Measurements from ENCODE around the gene CGNL1.

Gene CGNL1

GRCh38 chr15:57388464-57388863, 12.2 kb downstream of the CGNL1 start:
- DNase-seq (ENCODE audit: extremely low read depth, low read depth): no peak
- H3K4me3 ChIP-seq (replicated peaks; ENCODE audit: low read depth, low read length): no peak overlapping the region

GRCh38 chr15:57389991-57390390, 13.7 kb downstream of the CGNL1 start:
- DNase-seq (ENCODE audit: extremely low read depth, low read depth): no peak
- no peak overlapping the region for H3K4me3 ChIP-seq (replicated peaks; ENCODE audit: low read depth, low read length)
- no peak for TF ChIP-seq CTCF (IDR thresholded peaks at IDR 0.05; ENCODE audit: low read depth, low read length, missing control alignments)

More at GRCh38 chr15:57388464-57388863, 12.2 kb downstream of the CGNL1 start:
- TF ChIP-seq CTCF (IDR thresholded peaks at IDR 0.05; ENCODE audit: low read depth, low read length, missing control alignments): no peak

- H3K4me3 ChIP-seq (replicated peaks; ENCODE audit: low read depth, low read length): no peak overlapping the region
- DNase-seq (ENCODE audit: extremely low read depth, low read depth): no peak
- TF ChIP-seq CTCF (IDR thresholded peaks at IDR 0.05; ENCODE audit: low read depth, low read length, missing control alignments): no peak
Measured at GRCh38 chr15:57390583-57390982, 14.3 kb downstream of the CGNL1 start.

GRCh38 chr15:57391537-57391936, 15.2 kb downstream of the CGNL1 start:
- DNase-seq (ENCODE audit: extremely low read depth, low read depth): no peak
- no peak overlapping the region for H3K4me3 ChIP-seq (replicated peaks; ENCODE audit: low read depth, low read length)
- no peak for TF ChIP-seq CTCF (IDR thresholded peaks at IDR 0.05; ENCODE audit: low read depth, low read length, missing control alignments)

- no peak for TF ChIP-seq CTCF (IDR thresholded peaks at IDR 0.05; ENCODE audit: low read depth, low read length, missing control alignments)
- no peak overlapping the region for H3K4me3 ChIP-seq (replicated peaks; ENCODE audit: low read depth, low read length)
- DNase-seq (ENCODE audit: extremely low read depth, low read depth): no peak
Measured at GRCh38 chr15:57393061-57393460, 16.8 kb downstream of the CGNL1 start.

GRCh38 chr15:57395292-57395691, 19.0 kb downstream of the CGNL1 start:
- no peak overlapping the region for H3K4me3 ChIP-seq (replicated peaks; ENCODE audit: low read depth, low read length)

More at GRCh38 chr15:57395292-57395691, 19.0 kb downstream of the CGNL1 start:
- DNase-seq (ENCODE audit: extremely low read depth, low read depth): peak; percentile 38
- TF ChIP-seq CTCF (IDR thresholded peaks at IDR 0.05; ENCODE audit: low read depth, low read length, missing control alignments): no peak
